Colonic mucosa (tissue), 4 donors: ENCODE data around the gene CARMIL1. TPM values are rescaled to one million over a fixed set of nuclear protein-coding genes. Genes with fewer than 3 reads are reported as not detected.

Source experiments
- DNase-seq: peaks from one replicate; pipeline ENCODE4 v3.0.0-alpha.2; 2020
- H3K27ac ChIP-seq: fragments of 200-600 bp; one replicate; pipeline ENCODE4 v1.8.0; 2021
- H3K27me3 ChIP-seq: fragments of 200-600 bp; one replicate; pipeline ENCODE4 v1.8.0; 2021
- H3K36me3 ChIP-seq: fragments of 200-600 bp; one replicate; pipeline ENCODE4 v1.8.0; 2021
- H3K4me1 ChIP-seq: fragments of 200-600 bp; one replicate; pipeline ENCODE4 v1.8.0; 2021; ENCODE audit warnings: mild to moderate bottlenecking
- H3K4me3 ChIP-seq: fragments of 200-600 bp; one replicate; pipeline ENCODE4 v1.8.0; 2021
- H3K9ac ChIP-seq, 2 donors: one replicate each; pipeline ENCODE4 v1.7.0; 2013; ENCODE audit warnings: control low read depth in 2 of 2, low read depth in 2 of 2, low read length in 2 of 2
- H3K9me3 ChIP-seq: fragments of 200-600 bp; one replicate; pipeline ENCODE4 v1.8.0; 2021
- intact Hi-C: fragments of 100-400 bp; cut with DNase I; formaldehyde crosslinking; loops from one replicate; pipeline ENCODE4 v1.14.1; 2022
- total RNA-seq, 2 donors: library from RNA; stranded (reverse); fragmentation: NEBNext Ultra II Directional in 1 of 2; extraction: Animal tissue kit (Norgen Biotek cat#: 25700) in 1 of 2; gene quantifications; one replicate each; pipeline ENCODE4 v1.2.1, GENCODE V29; 2021
- TF ChIP-seq, protein P1 (sequence below): fragments of 200-600 bp; IDR thresholded peaks from one replicate; pipeline ENCODE4 v1.8.0; 2022; ENCODE audit warnings: antibody characterized with exemption, mild to moderate bottlenecking
- donor health status: healthy.
- donor health status: DM: no; HTN: no; CAD: no.
- donor health status: DM: no; HTN: no; CAD: no.

The CARMIL1 gene
- total RNA-seq, 2 donors from 2014 or later = 38.6 to 50.2 TPM

GRCh38 chr6:25560865-25561264, 281.7 kb downstream of the CARMIL1 start:
- no peak overlapping the region for H3K9ac ChIP-seq
- H3K27ac ChIP-seq = no peak overlapping the region
- DNase-seq = no peak
- no peaks in the 10 kb centered on the region for H3K9me3 ChIP-seq
- no peaks in the 10 kb centered on the region for H3K27me3 ChIP-seq
- H3K4me1 ChIP-seq = no peaks in the 10 kb centered on the region
- intact Hi-C loops = no loop called here
- no peak overlapping the region for H3K4me3 ChIP-seq
- no peaks in the 10 kb centered on the region for H3K36me3 ChIP-seq
- TF ChIP-seq, protein P1, sequence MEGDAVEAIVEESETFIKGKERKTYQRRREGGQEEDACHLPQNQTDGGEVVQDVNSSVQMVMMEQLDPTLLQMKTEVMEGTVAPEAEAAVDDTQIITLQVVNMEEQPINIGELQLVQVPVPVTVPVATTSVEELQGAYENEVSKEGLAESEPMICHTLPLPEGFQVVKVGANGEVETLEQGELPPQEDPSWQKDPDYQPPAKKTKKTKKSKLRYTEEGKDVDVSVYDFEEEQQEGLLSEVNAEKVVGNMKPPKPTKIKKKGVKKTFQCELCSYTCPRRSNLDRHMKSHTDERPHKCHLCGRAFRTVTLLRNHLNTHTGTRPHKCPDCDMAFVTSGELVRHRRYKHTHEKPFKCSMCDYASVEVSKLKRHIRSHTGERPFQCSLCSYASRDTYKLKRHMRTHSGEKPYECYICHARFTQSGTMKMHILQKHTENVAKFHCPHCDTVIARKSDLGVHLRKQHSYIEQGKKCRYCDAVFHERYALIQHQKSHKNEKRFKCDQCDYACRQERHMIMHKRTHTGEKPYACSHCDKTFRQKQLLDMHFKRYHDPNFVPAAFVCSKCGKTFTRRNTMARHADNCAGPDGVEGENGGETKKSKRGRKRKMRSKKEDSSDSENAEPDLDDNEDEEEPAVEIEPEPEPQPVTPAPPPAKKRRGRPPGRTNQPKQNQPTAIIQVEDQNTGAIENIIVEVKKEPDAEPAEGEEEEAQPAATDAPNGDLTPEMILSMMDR = no peak

GRCh38 chr6:25564943-25565342, 285.8 kb downstream of the CARMIL1 start:
- Histone ChIP-seq H3K36me3 (no peaks in the 10 kb centered on the region), H3K4me3 (no peak overlapping the region), H3K9ac (no peak overlapping the region), H3K27ac (no peak overlapping the region), H3K27me3 (no peaks in the 10 kb centered on the region), H3K4me1 (no peaks in the 10 kb centered on the region), H3K9me3 (no peaks in the 10 kb centered on the region)
- DNase-seq = no peak
- intact Hi-C loops = no loop called here
- TF ChIP-seq, protein P1 = no peak

DNA sequence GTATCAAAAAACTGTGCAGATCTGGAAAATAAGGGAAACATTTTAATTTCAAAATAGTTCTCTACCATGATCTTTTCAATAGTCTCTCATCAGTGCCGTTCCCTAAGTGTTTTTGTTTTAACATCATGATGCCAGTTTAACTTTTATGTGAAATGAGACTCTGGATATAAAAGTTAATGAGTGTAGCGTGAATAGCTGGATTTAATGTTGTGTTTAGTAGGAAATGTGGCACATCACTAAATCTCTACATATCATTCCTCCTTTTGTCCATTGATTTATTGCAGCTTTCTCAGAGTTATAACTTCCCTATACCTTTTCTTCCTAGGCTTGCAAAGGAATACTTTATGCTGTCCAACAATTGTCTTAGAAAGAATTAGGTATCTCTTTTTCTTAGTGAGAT, 291.4 kb downstream of the CARMIL1 start:
- DNase-seq = no peak
- no peak overlapping the region for H3K9ac ChIP-seq
- no peaks in the 10 kb centered on the region for H3K27me3 ChIP-seq
- H3K9me3 ChIP-seq = no peaks in the 10 kb centered on the region
- H3K36me3 ChIP-seq = no peaks in the 10 kb centered on the region
- H3K4me3 ChIP-seq = no peak overlapping the region
- no peaks in the 10 kb centered on the region for H3K4me1 ChIP-seq
- intact Hi-C loops = no loop called here
- TF ChIP-seq, protein P1 = no peak
- H3K27ac ChIP-seq = no peak overlapping the region

DNA sequence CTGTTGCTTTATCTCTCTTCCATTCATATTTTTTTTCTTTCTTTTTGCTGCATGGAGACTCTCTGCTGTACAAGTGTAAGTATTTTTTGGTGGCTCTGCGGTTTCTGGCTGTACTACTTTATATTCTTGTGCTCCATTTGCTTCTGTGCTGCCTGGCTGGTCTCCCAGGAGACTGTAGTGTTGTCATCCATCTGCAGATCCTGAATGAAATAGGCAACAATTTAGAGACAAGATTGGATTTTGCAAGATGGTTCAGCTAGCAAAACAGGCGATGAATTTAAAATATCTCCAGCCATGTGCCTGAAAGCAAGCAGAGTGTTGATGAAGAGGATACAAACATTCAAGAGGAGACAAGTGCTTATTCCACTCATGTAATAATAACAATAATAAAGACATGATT, 297.7 kb downstream of the CARMIL1 start:
- H3K9me3 ChIP-seq = no peaks in the 10 kb centered on the region
- H3K9ac ChIP-seq = no peak overlapping the region
- TF ChIP-seq, protein P1 = no peak
- H3K27ac ChIP-seq = no peak overlapping the region
- no peak for DNase-seq
- H3K4me3 ChIP-seq = no peak overlapping the region
- no peaks in the 10 kb centered on the region for H3K36me3 ChIP-seq
- intact Hi-C loops = no loop called here
- H3K27me3 ChIP-seq = no peaks in the 10 kb centered on the region
- H3K4me1 ChIP-seq = no peaks in the 10 kb centered on the region

DNA sequence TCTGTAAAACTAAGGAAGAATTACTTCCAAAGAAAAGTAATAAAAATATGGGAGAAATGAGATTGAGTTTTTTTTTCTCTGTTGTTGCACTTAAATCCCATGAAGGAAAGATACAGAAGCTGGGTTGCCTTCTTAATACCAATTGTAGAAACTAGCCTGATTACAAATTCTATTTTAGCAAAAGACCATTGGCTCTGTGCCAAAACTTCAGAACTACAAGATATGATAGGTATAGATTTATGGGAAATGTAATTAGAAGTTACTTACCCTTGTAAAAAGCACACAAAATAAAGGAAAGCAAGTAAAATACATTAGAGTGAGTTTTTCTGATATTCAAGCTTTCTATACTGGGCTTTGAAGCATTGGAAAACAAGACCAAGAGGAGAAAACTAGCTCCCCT, 299.4 kb downstream of the CARMIL1 start:
- no peak for DNase-seq
- intact Hi-C loops = no loop called here
- Histone ChIP-seq H3K36me3 (no peaks in the 10 kb centered on the region), H3K9ac (no peak overlapping the region), H3K27me3 (no peaks in the 10 kb centered on the region), H3K27ac (no peak overlapping the region), H3K4me3 (no peak overlapping the region), H3K4me1 (no peaks in the 10 kb centered on the region), H3K9me3 (no peaks in the 10 kb centered on the region)
- TF ChIP-seq, protein P1 = no peak

DNA sequence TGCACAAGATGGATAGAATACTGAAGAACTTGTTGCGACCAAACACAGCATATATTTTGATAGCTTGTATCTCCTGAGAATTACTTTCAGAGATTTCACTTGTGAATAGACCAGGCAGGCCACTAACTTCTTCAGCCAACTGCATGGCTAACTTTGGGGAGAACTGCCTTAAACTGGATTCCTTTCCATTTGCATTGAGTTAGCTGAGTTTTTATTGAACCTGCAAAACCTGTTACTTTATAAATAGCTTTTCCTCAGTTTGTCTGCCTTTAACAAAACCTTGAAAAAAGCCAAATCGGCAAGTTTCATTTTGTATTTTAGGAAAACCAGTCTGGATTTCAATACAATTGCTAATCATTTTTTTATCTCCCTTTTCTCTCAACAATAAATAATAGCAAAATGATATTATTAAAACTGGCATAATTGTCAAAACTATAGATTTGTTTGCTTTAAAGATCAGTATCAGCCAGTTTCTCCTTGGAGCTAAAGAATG, 300.3 kb downstream of the CARMIL1 start:
- Histone ChIP-seq H3K4me1 (no peaks in the 10 kb centered on the region), H3K9me3 (no peaks in the 10 kb centered on the region), H3K36me3 (no peaks in the 10 kb centered on the region), H3K9ac (no peak overlapping the region), H3K27me3 (no peaks in the 10 kb centered on the region), H3K4me3 (no peak overlapping the region), H3K27ac (no peak overlapping the region)
- no peak for DNase-seq
- TF ChIP-seq, protein P1 = no peak
- intact Hi-C loops = no loop called here
